ENCODE results near the gene KIAA1217.

GRCh38 chr10:24350070-24350921 is 141.4 kb downstream of the KIAA1217 start:
- TF ChIP-seq POLR2A (IDR thresholded peaks at IDR 0.05): no peak
- TF ChIP-seq, protein P1, sequence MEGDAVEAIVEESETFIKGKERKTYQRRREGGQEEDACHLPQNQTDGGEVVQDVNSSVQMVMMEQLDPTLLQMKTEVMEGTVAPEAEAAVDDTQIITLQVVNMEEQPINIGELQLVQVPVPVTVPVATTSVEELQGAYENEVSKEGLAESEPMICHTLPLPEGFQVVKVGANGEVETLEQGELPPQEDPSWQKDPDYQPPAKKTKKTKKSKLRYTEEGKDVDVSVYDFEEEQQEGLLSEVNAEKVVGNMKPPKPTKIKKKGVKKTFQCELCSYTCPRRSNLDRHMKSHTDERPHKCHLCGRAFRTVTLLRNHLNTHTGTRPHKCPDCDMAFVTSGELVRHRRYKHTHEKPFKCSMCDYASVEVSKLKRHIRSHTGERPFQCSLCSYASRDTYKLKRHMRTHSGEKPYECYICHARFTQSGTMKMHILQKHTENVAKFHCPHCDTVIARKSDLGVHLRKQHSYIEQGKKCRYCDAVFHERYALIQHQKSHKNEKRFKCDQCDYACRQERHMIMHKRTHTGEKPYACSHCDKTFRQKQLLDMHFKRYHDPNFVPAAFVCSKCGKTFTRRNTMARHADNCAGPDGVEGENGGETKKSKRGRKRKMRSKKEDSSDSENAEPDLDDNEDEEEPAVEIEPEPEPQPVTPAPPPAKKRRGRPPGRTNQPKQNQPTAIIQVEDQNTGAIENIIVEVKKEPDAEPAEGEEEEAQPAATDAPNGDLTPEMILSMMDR (IDR thresholded peaks at IDR 0.05): no peak

All from lower leg skin (tissue), 3 donors.